ENCODE measurements around the gene PRUNE2. TPM values are rescaled to one million over a fixed set of nuclear protein-coding genes. Genes with fewer than 3 reads are reported as not detected.

PRUNE2 gene
- total RNA-seq, 1 donor from 2014 or later = 6.7 TPM

GRCh38 chr9:76637416-76637815 lies 268.5 kb downstream of the PRUNE2 start:
- TF ChIP-seq CTCF (IDR thresholded peaks at IDR 0.05; ENCODE audit: unreplicated experiment) = no peak
- no peaks in the 10 kb centered on the region for H3K27me3 Mint-ChIP-seq (ENCODE audit: unreplicated experiment)
- no peaks in the 10 kb centered on the region for H3K36me3 Mint-ChIP-seq (ENCODE audit: low read depth, unreplicated experiment)
- H3K4me1 Mint-ChIP-seq (ENCODE audit: unreplicated experiment) = no peaks in the 10 kb centered on the region
- no peak overlapping the region for H3K4me3 Mint-ChIP-seq (ENCODE audit: unreplicated experiment)
- H3K9me3 Mint-ChIP-seq (ENCODE audit: unreplicated experiment) = no peaks in the 10 kb centered on the region
- H3K27ac Mint-ChIP-seq (ENCODE audit: unreplicated experiment) = no peak overlapping the region
- DNase-seq (ENCODE audit: low spot score) = no peak

GRCh38 chr9:76634356-76635054 lies 271.4 kb downstream of the PRUNE2 start:
- Mint-ChIP-seq H3K27me3 (ENCODE audit: unreplicated experiment) (no peaks in the 10 kb centered on the region), H3K9me3 (ENCODE audit: unreplicated experiment) (no peaks in the 10 kb centered on the region), H3K36me3 (ENCODE audit: low read depth, unreplicated experiment) (no peaks in the 10 kb centered on the region), H3K4me1 (ENCODE audit: unreplicated experiment) (no peaks in the 10 kb centered on the region), H3K4me3 (ENCODE audit: unreplicated experiment) (no peak overlapping the region), H3K27ac (ENCODE audit: unreplicated experiment) (no peak overlapping the region)
- no peak for TF ChIP-seq CTCF (IDR thresholded peaks at IDR 0.05; ENCODE audit: unreplicated experiment)
- DNase-seq (ENCODE audit: low spot score) = no peak

GRCh38 chr9:76630916-76631315 lies 275.0 kb downstream of the PRUNE2 start:
- H3K27ac Mint-ChIP-seq (ENCODE audit: unreplicated experiment) = no peak overlapping the region
- no peak overlapping the region for H3K4me3 Mint-ChIP-seq (ENCODE audit: unreplicated experiment)
- H3K4me1 Mint-ChIP-seq (ENCODE audit: unreplicated experiment) = no peaks in the 10 kb centered on the region
- DNase-seq (ENCODE audit: low spot score) = no peak
- no peak for TF ChIP-seq CTCF (IDR thresholded peaks at IDR 0.05; ENCODE audit: unreplicated experiment)
- H3K36me3 Mint-ChIP-seq (ENCODE audit: low read depth, unreplicated experiment) = no peaks in the 10 kb centered on the region
- no peaks in the 10 kb centered on the region for H3K9me3 Mint-ChIP-seq (ENCODE audit: unreplicated experiment)
- H3K27me3 Mint-ChIP-seq (ENCODE audit: unreplicated experiment) = no peaks in the 10 kb centered on the region

GRCh38 chr9:76629205-76629990 lies 276.5 kb downstream of the PRUNE2 start:
- Mint-ChIP-seq H3K4me1 (ENCODE audit: unreplicated experiment) (no peaks in the 10 kb centered on the region), H3K36me3 (ENCODE audit: low read depth, unreplicated experiment) (no peaks in the 10 kb centered on the region), H3K27ac (ENCODE audit: unreplicated experiment) (no peak overlapping the region), H3K9me3 (ENCODE audit: unreplicated experiment) (no peaks in the 10 kb centered on the region), H3K27me3 (ENCODE audit: unreplicated experiment) (no peaks in the 10 kb centered on the region), H3K4me3 (ENCODE audit: unreplicated experiment) (no peak overlapping the region)
- no peak for TF ChIP-seq CTCF (IDR thresholded peaks at IDR 0.05; ENCODE audit: unreplicated experiment)
- DNase-seq (ENCODE audit: low spot score) = no peak

- no peaks in the 10 kb centered on the region for H3K36me3 Mint-ChIP-seq (ENCODE audit: low read depth, unreplicated experiment)
- no peaks in the 10 kb centered on the region for H3K9me3 Mint-ChIP-seq (ENCODE audit: unreplicated experiment)
- DNase-seq (ENCODE audit: low spot score) = no peak
- no peak for TF ChIP-seq CTCF (IDR thresholded peaks at IDR 0.05; ENCODE audit: unreplicated experiment)
- no peaks in the 10 kb centered on the region for H3K4me1 Mint-ChIP-seq (ENCODE audit: unreplicated experiment)
- H3K27ac Mint-ChIP-seq (ENCODE audit: unreplicated experiment) = no peak overlapping the region
- H3K4me3 Mint-ChIP-seq (ENCODE audit: unreplicated experiment) = no peak overlapping the region
- no peaks in the 10 kb centered on the region for H3K27me3 Mint-ChIP-seq (ENCODE audit: unreplicated experiment)
Measured at GRCh38 chr9:76628155-76628554, 277.8 kb downstream of the PRUNE2 start.
